ENCODE data around the gene ABCC3. TPM values are rescaled to one million over a fixed set of nuclear protein-coding genes. Genes with fewer than 3 reads are reported as not detected.

ABCC3 gene
- total RNA-seq, 1 experiment from 2014 or later: 88.0 TPM

GRCh38 chr17:50689956-50690886, 55.5 kb downstream of the ABCC3 start:
- Mint-ChIP-seq H3K9me3 (ENCODE audit: low read depth, unreplicated experiment) (no peaks in the 10 kb centered on the region), H3K27ac (ENCODE audit: unreplicated experiment) (peak overlapping the region; percentile 20), H3K27me3 (ENCODE audit: unreplicated experiment) (no peaks in the 10 kb centered on the region), H3K36me3 (ENCODE audit: insufficient read depth, unreplicated experiment) (peaks cover 54% of the 10 kb centered on the region), H3K4me3 (ENCODE audit: low read depth, unreplicated experiment) (peak overlapping the region; percentile 1), H3K4me1 (ENCODE audit: low read depth, unreplicated experiment) (peaks cover 88% of the 10 kb centered on the region)
- TF ChIP-seq CTCF (IDR thresholded peaks at IDR 0.05; ENCODE audit: unreplicated experiment): no peak
- BruUV-seq (replicated peaks): no TSS peak
- CTCF ChIA-PET: interaction anchor here (1.6 to 7.6 kb wide), 3 partner anchors 52 to 62 kb away, joined by 8 to 130 read pairs (median 78); partner anchors contain the start of gene ABCC3
- intact Hi-C loops (cut with micrococcal nuclease; ENCODE audit: unreplicated experiment): loop anchor here (10.0 kb wide), 1 partner anchor 155 kb away; no protein-coding TSS in a partner anchor
- DNase-seq: no peak

- intact Hi-C loops (cut with micrococcal nuclease; ENCODE audit: unreplicated experiment): loop anchor here (10.0 kb wide), 1 partner anchor 154 kb away; no protein-coding TSS in a partner anchor
These were observed 56.3 kb downstream of the ABCC3 start for GRCh38 chr17:50690887-50691549.

GRCh38 chr17:50691550-50692447, 57.1 kb downstream of the ABCC3 start:
- no peaks in the 10 kb centered on the region for H3K27me3 Mint-ChIP-seq (ENCODE audit: unreplicated experiment)
- H3K4me3 Mint-ChIP-seq (ENCODE audit: low read depth, unreplicated experiment): peak overlapping the region; percentile 51
- intact Hi-C loops (cut with micrococcal nuclease; ENCODE audit: unreplicated experiment): loop anchor here (2.0 to 10.0 kb wide), 4 partner anchors 31 to 209 kb away; no protein-coding TSS in a partner anchor
- DNase-seq: no peak
- CTCF ChIA-PET: interaction anchor here (0.5 to 7.6 kb wide), 16 partner anchors 16 to 309 kb away, joined by 3 to 130 read pairs (median 5); partner anchors contain the start of genes ABCC3, ANKRD40 and CACNA1G
- H3K36me3 Mint-ChIP-seq (ENCODE audit: insufficient read depth, unreplicated experiment): peaks cover 61% of the 10 kb centered on the region
- peak overlapping the region; percentile 50 for H3K27ac Mint-ChIP-seq (ENCODE audit: unreplicated experiment)
- no TSS peak for BruUV-seq (replicated peaks)
- no peak for TF ChIP-seq CTCF (IDR thresholded peaks at IDR 0.05; ENCODE audit: unreplicated experiment)
- H3K9me3 Mint-ChIP-seq (ENCODE audit: low read depth, unreplicated experiment): no peaks in the 10 kb centered on the region
- H3K4me1 Mint-ChIP-seq (ENCODE audit: low read depth, unreplicated experiment): peaks cover 83% of the 10 kb centered on the region

More at GRCh38 chr17:50690887-50691549, 56.3 kb downstream of the ABCC3 start:
- CTCF ChIA-PET: interaction anchor here (0.5 to 7.6 kb wide), 4 partner anchors 17 to 63 kb away, joined by 3 to 130 read pairs (median 42); partner anchors contain the start of genes ABCC3 and ANKRD40
- Mint-ChIP-seq H3K36me3 (ENCODE audit: insufficient read depth, unreplicated experiment) (peaks cover 62% of the 10 kb centered on the region), H3K4me1 (ENCODE audit: low read depth, unreplicated experiment) (peaks cover 87% of the 10 kb centered on the region), H3K4me3 (ENCODE audit: low read depth, unreplicated experiment) (peak overlapping the region; percentile 51), H3K9me3 (ENCODE audit: low read depth, unreplicated experiment) (no peaks in the 10 kb centered on the region), H3K27me3 (ENCODE audit: unreplicated experiment) (no peaks in the 10 kb centered on the region), H3K27ac (ENCODE audit: unreplicated experiment) (peak overlapping the region; percentile 50)
- TF ChIP-seq CTCF (IDR thresholded peaks at IDR 0.05; ENCODE audit: unreplicated experiment): no peak
- DNase-seq: peak; percentile 53
- TSS peak; percentile 60 for BruUV-seq (replicated peaks)
